GM12873 (cell line): ENCODE measurements around the gene NEURL1.

ENCODE experiments used
- TF ChIP-seq, protein P1 (sequence below): IDR thresholded peaks from 2 replicates; pipeline ENCODE4 v1.5.1; 2012; ENCODE audit warnings: low read depth, mild to moderate bottlenecking, moderate library complexity, low read length, control low read depth; ENCODE audit not compliant: insufficient read depth; ENCODE audit errors: missing control alignments

The NEURL1 gene

DNA sequence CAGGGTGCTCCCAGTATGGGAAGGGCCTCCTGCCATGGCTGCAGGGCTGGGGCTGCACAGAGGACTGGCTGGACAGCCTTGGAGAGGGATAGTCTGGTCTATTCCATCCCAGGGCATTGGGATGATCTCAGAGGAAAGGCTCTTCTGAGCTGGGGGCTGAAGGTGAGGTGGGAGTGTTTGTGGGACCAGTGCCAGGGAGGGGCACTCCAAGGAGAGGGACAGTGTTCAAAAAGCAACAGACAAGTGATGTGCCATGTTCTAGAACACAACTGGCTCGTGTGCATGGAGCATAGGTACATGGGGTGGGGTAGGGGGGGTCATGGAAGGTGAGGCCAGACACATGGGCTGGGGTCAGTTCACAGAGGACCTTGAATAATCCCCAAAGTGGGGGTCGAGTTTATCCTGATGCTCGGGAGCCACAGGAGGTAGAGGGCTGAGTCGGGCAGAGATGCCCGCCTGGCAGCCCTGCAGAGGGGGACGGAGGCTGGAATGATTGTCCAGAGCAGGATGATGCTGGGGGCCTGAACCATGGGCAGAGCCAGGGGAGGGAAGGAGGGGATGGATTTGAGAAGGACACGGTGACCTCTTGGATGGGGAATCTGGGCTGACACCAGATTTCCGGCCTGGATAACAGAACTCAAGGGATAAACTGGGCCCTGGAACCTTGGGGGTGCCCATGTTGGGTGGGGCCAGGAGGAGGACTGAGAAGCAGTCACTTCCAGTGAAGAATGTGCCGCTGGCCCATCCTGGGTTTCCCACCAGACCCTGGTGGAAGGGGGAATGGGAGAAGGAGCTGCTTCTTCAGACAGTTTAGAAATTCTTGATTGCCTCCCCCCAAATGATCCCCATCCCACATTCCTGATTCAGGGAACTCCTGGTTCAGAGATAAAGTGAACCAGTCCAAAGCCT lies 50.4 kb downstream of the NEURL1 start:
- TF ChIP-seq, protein P1, sequence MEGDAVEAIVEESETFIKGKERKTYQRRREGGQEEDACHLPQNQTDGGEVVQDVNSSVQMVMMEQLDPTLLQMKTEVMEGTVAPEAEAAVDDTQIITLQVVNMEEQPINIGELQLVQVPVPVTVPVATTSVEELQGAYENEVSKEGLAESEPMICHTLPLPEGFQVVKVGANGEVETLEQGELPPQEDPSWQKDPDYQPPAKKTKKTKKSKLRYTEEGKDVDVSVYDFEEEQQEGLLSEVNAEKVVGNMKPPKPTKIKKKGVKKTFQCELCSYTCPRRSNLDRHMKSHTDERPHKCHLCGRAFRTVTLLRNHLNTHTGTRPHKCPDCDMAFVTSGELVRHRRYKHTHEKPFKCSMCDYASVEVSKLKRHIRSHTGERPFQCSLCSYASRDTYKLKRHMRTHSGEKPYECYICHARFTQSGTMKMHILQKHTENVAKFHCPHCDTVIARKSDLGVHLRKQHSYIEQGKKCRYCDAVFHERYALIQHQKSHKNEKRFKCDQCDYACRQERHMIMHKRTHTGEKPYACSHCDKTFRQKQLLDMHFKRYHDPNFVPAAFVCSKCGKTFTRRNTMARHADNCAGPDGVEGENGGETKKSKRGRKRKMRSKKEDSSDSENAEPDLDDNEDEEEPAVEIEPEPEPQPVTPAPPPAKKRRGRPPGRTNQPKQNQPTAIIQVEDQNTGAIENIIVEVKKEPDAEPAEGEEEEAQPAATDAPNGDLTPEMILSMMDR, result no peak

DNA sequence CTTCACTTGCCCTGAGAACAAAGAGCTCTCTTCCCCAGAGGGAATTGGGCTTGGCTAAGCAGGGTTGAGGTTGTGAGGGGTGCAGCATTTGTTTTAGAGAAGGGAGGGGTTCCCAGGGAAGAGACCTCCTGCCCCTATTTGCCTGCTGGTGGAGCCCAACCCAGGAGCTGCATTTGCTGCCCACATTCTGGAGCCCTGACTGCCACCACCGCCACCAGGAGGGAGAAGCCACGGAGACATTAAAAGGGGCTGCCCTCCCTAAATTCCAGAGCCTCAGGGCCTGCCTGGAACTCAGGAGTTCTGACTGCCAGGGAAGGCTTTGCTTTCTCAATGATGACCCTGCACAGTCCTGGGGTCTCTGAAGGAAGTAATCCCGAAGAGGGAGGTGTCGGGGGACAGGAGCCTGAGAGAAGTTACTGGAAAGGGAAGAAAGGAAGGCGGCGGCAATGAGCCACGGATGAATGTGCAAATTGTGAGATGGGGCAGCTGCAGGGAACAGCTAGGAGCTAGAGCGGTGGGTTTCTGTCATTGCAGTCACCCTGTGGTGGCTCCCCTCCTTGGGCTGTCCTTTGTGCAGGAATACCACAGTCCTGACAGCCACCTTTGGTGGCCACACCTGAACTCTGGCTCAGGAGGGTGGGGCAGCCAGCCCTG lies 51.3 kb downstream of the NEURL1 start:
- TF ChIP-seq, protein P1, result no peak

DNA sequence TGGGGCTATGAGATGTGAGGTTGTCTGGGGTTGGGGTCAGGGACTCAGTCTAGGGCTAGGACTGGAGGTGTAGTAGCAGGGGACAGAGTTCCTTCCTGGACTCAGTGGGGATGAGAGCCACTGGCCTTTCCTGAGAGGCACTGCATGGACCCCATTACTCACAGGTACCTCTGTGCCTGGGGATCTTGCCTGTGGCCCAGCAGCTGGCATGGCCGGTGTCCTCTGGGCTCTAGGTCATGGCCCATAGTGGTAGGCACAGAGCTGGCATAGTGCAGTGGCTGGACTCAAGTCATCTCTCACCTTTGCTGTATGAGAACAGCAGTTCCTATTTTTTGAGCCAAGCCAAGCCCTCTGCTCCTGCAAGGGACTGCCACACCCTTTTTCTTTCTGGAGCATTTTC lies 51.9 kb downstream of the NEURL1 start:
- TF ChIP-seq, protein P1, result no peak

DNA sequence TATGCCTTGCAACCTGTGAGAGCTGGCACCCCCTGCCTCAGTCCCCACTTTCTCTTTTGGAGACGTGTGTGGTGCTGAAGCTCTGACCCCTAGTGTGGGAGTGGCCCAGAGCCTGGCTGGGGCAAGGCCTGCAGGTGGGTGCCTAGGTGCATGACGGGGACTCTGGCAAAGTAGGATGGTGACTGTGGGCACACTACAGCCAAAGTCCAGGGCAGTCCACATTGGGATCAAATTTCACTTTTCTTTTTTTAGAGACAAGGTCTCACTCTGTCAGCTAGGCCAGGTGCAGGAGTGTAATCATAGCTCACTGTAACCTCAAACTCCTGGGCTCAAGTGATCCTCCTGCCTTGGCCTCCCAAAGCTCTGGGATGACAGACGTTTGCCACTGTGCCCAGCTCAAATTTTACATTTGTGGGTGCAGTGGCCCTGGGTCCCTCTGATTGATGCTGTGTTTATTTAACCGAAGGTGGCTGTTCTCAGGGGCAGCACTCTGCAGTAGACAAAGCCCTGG lies 52.3 kb downstream of the NEURL1 start:
- TF ChIP-seq, protein P1, result no peak

DNA sequence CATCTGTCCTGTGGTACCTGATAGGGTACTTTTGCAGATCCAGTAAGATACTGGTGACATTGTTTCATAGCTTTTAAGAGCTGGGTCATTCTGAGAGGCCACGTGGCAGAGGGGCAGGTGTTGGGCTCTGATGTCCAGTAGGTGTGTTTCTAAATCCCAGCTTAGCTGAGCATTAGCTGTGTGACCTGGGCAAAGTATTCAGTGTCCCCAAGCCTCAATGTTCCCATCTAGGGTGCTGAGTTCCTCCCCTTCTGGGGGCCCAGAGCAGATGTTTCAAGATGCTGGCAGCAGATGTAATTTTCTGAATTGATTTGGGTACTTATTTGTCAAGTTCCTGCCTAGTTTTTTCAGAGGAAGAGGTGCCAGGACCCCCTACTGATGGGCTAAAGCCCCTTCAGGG lies 52.9 kb downstream of the NEURL1 start:
- TF ChIP-seq, protein P1, result no peak

DNA sequence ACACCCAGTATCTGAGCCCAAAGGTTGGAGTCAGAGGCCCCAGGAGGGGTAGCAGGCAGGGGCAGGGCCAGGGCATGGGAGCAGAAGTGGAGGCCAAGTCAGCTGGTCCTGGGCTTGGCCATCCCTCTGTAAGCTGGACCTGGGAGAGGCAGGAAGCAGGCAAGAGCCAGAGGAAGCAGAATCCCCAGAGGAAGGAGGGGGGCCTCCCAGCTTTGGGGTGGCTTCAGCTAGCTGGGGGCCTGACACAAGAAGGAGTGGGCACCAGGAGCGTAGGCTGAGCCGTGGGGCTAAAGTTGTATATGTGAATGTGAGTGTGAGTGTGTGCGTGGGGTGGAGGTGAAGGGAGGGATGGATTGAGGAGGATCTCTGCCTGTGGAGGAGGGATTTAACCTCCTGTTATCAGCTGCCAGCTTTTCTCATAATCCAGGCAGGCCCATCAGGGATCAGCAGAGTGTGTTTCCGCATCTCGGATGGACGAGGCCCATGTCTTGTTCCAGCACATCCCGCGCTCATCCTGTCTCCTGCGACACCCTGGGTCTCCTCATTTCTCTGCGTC lies 54.0 kb downstream of the NEURL1 start:
- TF ChIP-seq, protein P1, result no peak

DNA sequence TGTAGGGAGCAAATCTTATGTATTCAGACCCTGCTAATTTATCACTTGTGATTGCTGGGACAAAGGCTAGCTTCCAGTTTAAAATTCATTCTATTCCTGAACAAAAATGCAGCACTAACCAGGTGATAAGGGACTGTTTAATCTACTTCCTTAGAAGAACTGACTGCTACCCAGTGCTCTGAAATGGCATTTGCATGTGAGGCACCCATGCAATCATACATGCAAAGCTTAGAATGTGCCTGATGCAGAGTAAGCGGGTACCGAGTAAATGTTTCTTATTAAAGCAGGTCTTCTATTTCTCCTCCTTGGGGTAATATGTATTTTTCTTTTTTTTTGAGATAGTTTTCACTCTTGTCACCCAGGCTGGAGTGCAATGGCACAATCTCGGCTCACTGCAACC lies 54.5 kb downstream of the NEURL1 start:
- TF ChIP-seq, protein P1, result no peak
